HEK293T (cell line): Measurements from ENCODE around the gene CERS2.
"Not testable (repeated sequence)": the region's sequence is repeated elsewhere in the genome, so short reads cannot be mapped to it uniquely, and the experiment has no call there.

ENCODE experiments used
- CTCF ChIA-PET: fragments of 350-600 bp; formaldehyde crosslinking; extraction: SDS; loops from one replicate; lab custom pipeline; 2021; ENCODE audit warnings: antibody characterized with exemption, inconsistent platforms; lab: Yijun Ruan, JAX
- POLR2A ChIA-PET: fragments of 350-600 bp; formaldehyde crosslinking; extraction: SDS; loops from one replicate; lab custom pipeline; 2020; ENCODE audit warnings: antibody characterized with exemption, inconsistent platforms; lab: Yijun Ruan, JAX
- DNase-seq: peaks from one replicate; pipeline ENCODE4 v3.0.0; 2012; ENCODE audit warnings: mixed read lengths; ENCODE audit errors: extremely low spot score
- ARNT ChIP-seq: fragments of 450-650 bp; IDR thresholded peaks from 2 replicates; pipeline ENCODE4 v1.6.1; 2017; ENCODE audit warnings: mild to moderate bottlenecking
- BHLHE40 ChIP-seq: fragments of 450-650 bp; IDR thresholded peaks from 2 replicates; pipeline ENCODE4 v1.6.1; 2016; ENCODE audit warnings: mild to moderate bottlenecking, moderate library complexity, borderline replicate concordance
- CTBP1 ChIP-seq: fragments of 450-650 bp; IDR thresholded peaks from 2 replicates; pipeline ENCODE4 v1.6.1; 2016; ENCODE audit warnings: borderline replicate concordance
- ELF4 ChIP-seq: fragments of 450-650 bp; IDR thresholded peaks from 2 replicates; pipeline ENCODE4 v1.6.1; 2017; ENCODE audit warnings: antibody characterized with exemption
- FOXA1 ChIP-seq: fragments of 450-650 bp; IDR thresholded peaks from 2 replicates; pipeline ENCODE4 v1.6.1; 2016; ENCODE audit warnings: mild to moderate bottlenecking
- FOXK2 ChIP-seq: fragments of 450-650 bp; IDR thresholded peaks from 2 replicates; pipeline ENCODE4 v1.6.1; 2016; ENCODE audit warnings: mild to moderate bottlenecking
- FOXM1 ChIP-seq: fragments of 450-650 bp; IDR thresholded peaks from 2 replicates; pipeline ENCODE4 v1.6.1; 2017; ENCODE audit warnings: mild to moderate bottlenecking, borderline replicate concordance
- HDGF ChIP-seq: fragments of 450-650 bp; IDR thresholded peaks from 2 replicates; pipeline ENCODE4 v1.6.1; 2017; ENCODE audit warnings: antibody characterized with exemption, borderline replicate concordance
- L3MBTL2 ChIP-seq: fragments of 450-650 bp; conservative IDR thresholded peaks from 2 replicates; pipeline ENCODE4 v1.6.1; 2016; ENCODE audit warnings: mild to moderate bottlenecking
- LEF1 ChIP-seq: fragments of 450-650 bp; IDR thresholded peaks from 2 replicates; pipeline ENCODE4 v1.6.1; 2017; ENCODE audit warnings: mild to moderate bottlenecking, borderline replicate concordance
- NFRKB ChIP-seq: fragments of 450-650 bp; IDR thresholded peaks from 2 replicates; pipeline ENCODE4 v1.6.1; 2016; ENCODE audit warnings: mild to moderate bottlenecking, moderate library complexity
- PKNOX1 ChIP-seq: fragments of 450-650 bp; IDR thresholded peaks from 2 replicates; pipeline ENCODE4 v1.6.1; 2016
- SP1 ChIP-seq: fragments of 450-650 bp; IDR thresholded peaks from 2 replicates; pipeline ENCODE4 v1.6.1; 2017
- SUZ12 ChIP-seq: fragments of 450-650 bp; IDR thresholded peaks from 2 replicates; pipeline ENCODE4 v1.6.1; 2016; ENCODE audit warnings: mild to moderate bottlenecking
- TARDBP ChIP-seq: fragments of 450-650 bp; IDR thresholded peaks from 2 replicates; pipeline ENCODE4 v1.6.1; 2016
- ZNF384 ChIP-seq: fragments of 450-650 bp; IDR thresholded peaks from 2 replicates; pipeline ENCODE4 v1.6.1; 2016

CERS2 gene

GRCh38 chr1:150957666-150958065 is 17.0 kb downstream of the CERS2 start:
- POLR2A ChIA-PET = interaction anchor here (1.3 kb wide), 1 partner anchor 8 kb away, joined by 3 read pairs; no protein-coding TSS in a partner anchor
- CTCF ChIA-PET = interaction anchor here (0.6 to 1.2 kb wide), 4 partner anchors 24 to 1620 kb away, joined by 3 to 4 read pairs (median 4); no protein-coding TSS in a partner anchor
- no peak for DNase-seq
- TF ChIP-seq ARNT (no peak), ZNF384 (no peak), L3MBTL2 (no peak), LEF1 (no peak), CTBP1 (no peak), SP1 (no peak), NFRKB (no peak), FOXM1 (no peak)

GRCh38 chr1:150955280-150955679 is 19.4 kb downstream of the CERS2 start:
- no peak for TF ChIP-seq FOXM1
- no peak for TF ChIP-seq ZNF384
- no peak for TF ChIP-seq SP1
- no peak for TF ChIP-seq HDGF
- no peak for TF ChIP-seq L3MBTL2
- TF ChIP-seq PKNOX1 = no peak
- TF ChIP-seq LEF1 = no peak
- no peak for TF ChIP-seq CTBP1
- TF ChIP-seq TARDBP = no peak
- no peak for TF ChIP-seq BHLHE40
- no peak for TF ChIP-seq NFRKB
- no peak for TF ChIP-seq ARNT
- TF ChIP-seq SUZ12 = no peak
- TF ChIP-seq FOXK2 = no peak
- POLR2A ChIA-PET = no interaction called here
- CTCF ChIA-PET = no interaction called here
- no peak for DNase-seq

- no peak for TF ChIP-seq SP1
- no peak for TF ChIP-seq ARNT
- TF ChIP-seq L3MBTL2 = no peak
- no peak for TF ChIP-seq FOXM1
- TF ChIP-seq TARDBP = no peak
- TF ChIP-seq SUZ12 = no peak
- no peak for TF ChIP-seq LEF1
- no peak for TF ChIP-seq ZNF384
- no peak for TF ChIP-seq FOXA1
- no peak for TF ChIP-seq HDGF
- no peak for TF ChIP-seq FOXK2
- no peak for TF ChIP-seq BHLHE40
- TF ChIP-seq CTBP1 = no peak
- no peak for TF ChIP-seq PKNOX1
- no peak for TF ChIP-seq ELF4
- TF ChIP-seq NFRKB = no peak
- POLR2A ChIA-PET = no interaction called here
- no peak for DNase-seq
- CTCF ChIA-PET = no interaction called here
These were observed 19.9 kb downstream of the CERS2 start for GRCh38 chr1:150954708-150955107.

GRCh38 chr1:150944856-150945255 is 29.8 kb downstream of the CERS2 start:
- TF ChIP-seq FOXK2 (no peak), ELF4 (no peak), SP1 (no peak), LEF1 (no peak), L3MBTL2 (no peak), ZNF384 (no peak), PKNOX1 (no peak), CTBP1 (no peak), BHLHE40 (no peak), SUZ12 (no peak), NFRKB (no peak), FOXA1 (no peak), ARNT (no peak)
- CTCF ChIA-PET = no interaction called here
- POLR2A ChIA-PET = no interaction called here
- DNase-seq = no peak

- DNase-seq = no peak
- TF ChIP-seq BHLHE40 = no peak
- TF ChIP-seq L3MBTL2 = no peak
- no peak for TF ChIP-seq TARDBP
- TF ChIP-seq SP1 = no peak
- no peak for TF ChIP-seq ELF4
- no peak for TF ChIP-seq SUZ12
- no peak for TF ChIP-seq FOXA1
- TF ChIP-seq HDGF = no peak
- TF ChIP-seq FOXM1 = no peak
- no peak for TF ChIP-seq FOXK2
- no peak for TF ChIP-seq ZNF384
- TF ChIP-seq ARNT = no peak
- no peak for TF ChIP-seq LEF1
- no peak for TF ChIP-seq CTBP1
- no peak for TF ChIP-seq NFRKB
- TF ChIP-seq PKNOX1 = no peak
- ChIA-PET CTCF (no interaction called here), POLR2A (no interaction called here)
These were observed 42.9 kb downstream of the CERS2 start for GRCh38 chr1:150931773-150932172.

GRCh38 chr1:150928775-150929174 is 45.9 kb downstream of the CERS2 start:
- DNase-seq, CTCF ChIA-PET, POLR2A ChIA-PET: not testable (repeated sequence)

- TF ChIP-seq ARNT (no peak), PKNOX1 (no peak), TARDBP (no peak), FOXK2 (no peak), SP1 (no peak), ZNF384 (no peak), ELF4 (no peak), CTBP1 (no peak), FOXA1 (no peak), L3MBTL2 (no peak), NFRKB (no peak), HDGF (no peak), FOXM1 (no peak), SUZ12 (no peak), LEF1 (no peak), BHLHE40 (no peak)
- ChIA-PET POLR2A (no interaction called here), CTCF (no interaction called here)
- no peak for DNase-seq
These were observed 46.3 kb downstream of the CERS2 start for GRCh38 chr1:150928286-150928685.
